Loucy (cell line): ENCODE data around the gene TTBK1.

Source experiments
- H2AFZ ChIP-seq: fragments of 200-600 bp; sonication (generic); 2 replicates; pipeline ENCODE4 v1.6.0; 2016; ENCODE audit warnings: antibody characterized with exemption, mild to moderate bottlenecking, low read length, moderate library complexity
- H3F3A ChIP-seq: fragments of 200-600 bp; 2 replicates; pipeline ENCODE4 v1.6.0; 2016; ENCODE audit warnings: antibody characterized with exemption, low read depth, mild to moderate bottlenecking
- H3K27me3 ChIP-seq: fragments of 200-600 bp; sonication (generic); 2 replicates; pipeline ENCODE4 v1.6.1; 2014; ENCODE audit warnings: low read length, mild to moderate bottlenecking; ENCODE audit not compliant: insufficient read depth, poor library complexity, severe bottlenecking
- H3K36me3 ChIP-seq: fragments of 200-600 bp; sonication (generic); 2 replicates; pipeline ENCODE4 v1.6.1; 2016; ENCODE audit warnings: low read length; ENCODE audit not compliant: insufficient read depth
- H3K4me1 ChIP-seq: fragments of 200-600 bp; sonication (generic); 2 replicates; pipeline ENCODE4 v1.5.1; 2014; ENCODE audit warnings: low read length, mild to moderate bottlenecking; ENCODE audit not compliant: insufficient read depth, poor library complexity, severe bottlenecking
- H3K4me2 ChIP-seq: fragments of 200-600 bp; sonication (generic); 2 replicates; pipeline ENCODE4 v1.6.0; 2014; ENCODE audit warnings: antibody characterized with exemption, low read length, low read depth, mild to moderate bottlenecking; ENCODE audit not compliant: poor library complexity, severe bottlenecking
- H3K4me3 ChIP-seq: fragments of 200-600 bp; sonication (generic); 2 replicates; pipeline ENCODE4 v1.5.1; 2014; ENCODE audit warnings: low read length, mild to moderate bottlenecking, mixed read lengths; ENCODE audit not compliant: poor library complexity, severe bottlenecking
- H3K79me2 ChIP-seq: fragments of 200-600 bp; sonication (generic); 2 replicates; pipeline ENCODE4 v1.6.1; 2014; ENCODE audit warnings: low read length; ENCODE audit not compliant: insufficient read depth
- H3K9ac ChIP-seq: fragments of 200-600 bp; sonication (generic); 2 replicates; pipeline ENCODE4 v1.6.0; 2014; ENCODE audit warnings: mild to moderate bottlenecking, low read depth, low read length, moderate library complexity; ENCODE audit not compliant: poor library complexity, severe bottlenecking
- H3K9me2 ChIP-seq: fragments of 200-600 bp; sonication (generic); replicated peaks from 2 replicates; pipeline ENCODE4 v1.6.1; 2016; ENCODE audit warnings: low read depth, low read length, mixed read lengths
- H3K9me3 ChIP-seq: fragments of 200-600 bp; sonication (generic); 2 replicates; pipeline ENCODE4 v1.6.1; 2014; ENCODE audit warnings: mild to moderate bottlenecking, antibody characterized with exemption, low read length, low read depth; ENCODE audit not compliant: insufficient read depth
- H4K20me1 ChIP-seq: fragments of 200-600 bp; sonication (generic); 2 replicates; pipeline ENCODE4 v1.6.0; 2014; ENCODE audit warnings: antibody characterized with exemption, low read length, mild to moderate bottlenecking; ENCODE audit not compliant: insufficient read depth, poor library complexity, severe bottlenecking
- CTCF ChIP-seq: fragments of 200-600 bp; sonication (generic); conservative IDR thresholded peaks from 2 replicates; pipeline ENCODE4 v1.5.1; 2014; ENCODE audit warnings: mild to moderate bottlenecking, antibody characterized with exemption, low read length
- EZH2phosphoT487 ChIP-seq: fragments of 200-600 bp; IDR thresholded peaks from 2 replicates; pipeline ENCODE4 v1.6.1; 2018; ENCODE audit warnings: antibody characterized with exemption, mild to moderate bottlenecking, moderate library complexity, borderline replicate concordance

Gene TTBK1

GRCh38 chr6:43242908-43243663 is at the start of gene TTBK1:
Gene TTBK1, plus strand, starts transcription at chr6:43243481. Its CDS starts 3,180 bp downstream, at chr6:43246661.
- no peaks in the 10 kb centered on the region for H3K79me2 ChIP-seq
- TF ChIP-seq EZH2phosphoT487 (no peak), CTCF (no peak)
- no peaks in the 10 kb centered on the region for H3K9me3 ChIP-seq
- H3K36me3 ChIP-seq = no peaks in the 10 kb centered on the region
- no peaks in the 10 kb centered on the region for H4K20me1 ChIP-seq
- H3K27me3 ChIP-seq = no peaks in the 10 kb centered on the region
- H2AFZ ChIP-seq = no peak within 1 kb of the TSS
- peaks cover 10% of the 10 kb centered on the region for H3K4me1 ChIP-seq
- H3K9ac ChIP-seq = no peak within 1 kb of the TSS
- no peak within 1 kb of the TSS for H3K4me3 ChIP-seq
- no peak within 1 kb of the TSS for H3K4me2 ChIP-seq
- no peaks in the 10 kb centered on the region for H3F3A ChIP-seq
- no peaks in the 10 kb centered on the region for H3K9me2 ChIP-seq

GRCh38 chr6:43193929-43194328 is 49.4 kb upstream of the TTBK1 start:
- Histone ChIP-seq H3K9me2 (no peaks in the 10 kb centered on the region), H3K4me1 (no peaks in the 10 kb centered on the region), H3K36me3 (peaks cover 7% of the 10 kb centered on the region; the same call in 1 of the 2 replicates), H3K9ac (no peak overlapping the region), H3F3A (no peaks in the 10 kb centered on the region; the same call in 1 of the 2 replicates), H3K79me2 (no peaks in the 10 kb centered on the region), H3K4me2 (no peak overlapping the region), H3K9me3 (no peaks in the 10 kb centered on the region), H3K27me3 (no peaks in the 10 kb centered on the region), H2AFZ (no peak overlapping the region), H4K20me1 (no peaks in the 10 kb centered on the region), H3K4me3 (no peak overlapping the region)
- TF ChIP-seq CTCF (no peak), EZH2phosphoT487 (no peak)

GRCh38 chr6:43196337-43196736 is 46.9 kb upstream of the TTBK1 start:
- H3K4me2 ChIP-seq = no peak overlapping the region
- no peaks in the 10 kb centered on the region for H3K9me3 ChIP-seq
- H3K27me3 ChIP-seq = no peaks in the 10 kb centered on the region
- H3K36me3 ChIP-seq = peaks cover 7% of the 10 kb centered on the region; the same call in 1 of the 2 replicates
- no peaks in the 10 kb centered on the region for H3K79me2 ChIP-seq
- H3F3A ChIP-seq = no peaks in the 10 kb centered on the region
- H2AFZ ChIP-seq = no peak overlapping the region
- no peaks in the 10 kb centered on the region for H4K20me1 ChIP-seq
- TF ChIP-seq EZH2phosphoT487 = no peak
- TF ChIP-seq CTCF = no peak
- H3K9me2 ChIP-seq = no peaks in the 10 kb centered on the region
- no peak overlapping the region for H3K4me3 ChIP-seq
- no peaks in the 10 kb centered on the region for H3K4me1 ChIP-seq
- no peak overlapping the region for H3K9ac ChIP-seq
